GM10266 (cell line): ENCODE results near the gene TNFRSF25.
"Not testable (repeated sequence)": the region's sequence is repeated elsewhere in the genome, so short reads cannot be mapped to it uniquely, and the experiment has no call there.

Source experiments
- DNase-seq: peaks from one replicate; pipeline ENCODE4 v3.0.0; 2012; ENCODE audit errors: extremely low spot score
- TF ChIP-seq, protein P1 (sequence below): IDR thresholded peaks from 2 replicates; pipeline ENCODE4 v1.5.1; 2012; ENCODE audit warnings: mild to moderate bottlenecking, low read depth; ENCODE audit not compliant: control insufficient read depth, insufficient read depth; ENCODE audit errors: missing control alignments

Gene TNFRSF25

DNA sequence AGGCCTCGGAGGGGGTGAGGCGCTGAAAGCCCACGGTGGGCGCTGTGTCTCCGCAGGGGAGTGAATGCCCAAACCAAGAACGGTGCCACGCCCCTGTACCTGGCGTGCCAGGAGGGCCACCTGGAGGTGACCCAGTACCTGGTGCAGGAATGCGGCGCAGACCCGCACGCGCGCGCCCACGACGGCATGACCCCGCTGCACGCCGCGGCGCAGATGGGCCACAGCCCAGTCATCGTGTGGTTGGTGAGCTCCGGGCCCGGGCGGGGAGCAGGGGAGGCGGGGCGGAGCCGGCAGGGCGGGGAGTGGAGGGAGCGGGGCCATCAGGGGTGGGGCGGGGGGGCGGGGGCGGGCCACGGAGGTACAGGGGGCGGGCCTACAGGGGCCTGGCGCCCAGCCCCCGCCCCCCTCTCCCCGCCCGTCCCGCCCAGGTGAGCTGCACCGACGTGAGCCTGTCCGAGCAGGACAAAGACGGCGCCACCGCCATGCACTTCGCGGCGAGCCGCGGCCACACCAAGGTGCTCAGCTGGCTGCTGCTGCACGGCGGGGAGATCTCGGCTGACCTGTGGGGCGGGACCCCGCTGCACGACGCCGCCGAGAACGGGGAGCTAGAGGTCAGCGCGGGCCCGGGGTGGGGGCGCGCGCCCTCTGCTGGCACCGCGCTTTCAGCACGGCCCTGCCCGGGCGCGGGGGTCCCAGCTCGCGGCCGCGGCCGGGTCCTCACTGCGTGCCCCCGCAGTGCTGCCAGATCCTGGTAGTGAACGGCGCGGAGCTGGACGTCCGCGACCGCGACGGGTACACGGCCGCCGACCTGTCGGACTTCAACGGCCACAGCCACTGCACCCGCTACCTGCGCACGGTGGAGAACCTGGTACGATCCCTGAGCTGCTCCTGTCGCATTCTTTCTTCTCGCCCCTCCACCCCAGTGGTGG, 25.5 kb downstream of the TNFRSF25 start:
- DNase-seq = peak; percentile 77
- TF ChIP-seq, protein P1, sequence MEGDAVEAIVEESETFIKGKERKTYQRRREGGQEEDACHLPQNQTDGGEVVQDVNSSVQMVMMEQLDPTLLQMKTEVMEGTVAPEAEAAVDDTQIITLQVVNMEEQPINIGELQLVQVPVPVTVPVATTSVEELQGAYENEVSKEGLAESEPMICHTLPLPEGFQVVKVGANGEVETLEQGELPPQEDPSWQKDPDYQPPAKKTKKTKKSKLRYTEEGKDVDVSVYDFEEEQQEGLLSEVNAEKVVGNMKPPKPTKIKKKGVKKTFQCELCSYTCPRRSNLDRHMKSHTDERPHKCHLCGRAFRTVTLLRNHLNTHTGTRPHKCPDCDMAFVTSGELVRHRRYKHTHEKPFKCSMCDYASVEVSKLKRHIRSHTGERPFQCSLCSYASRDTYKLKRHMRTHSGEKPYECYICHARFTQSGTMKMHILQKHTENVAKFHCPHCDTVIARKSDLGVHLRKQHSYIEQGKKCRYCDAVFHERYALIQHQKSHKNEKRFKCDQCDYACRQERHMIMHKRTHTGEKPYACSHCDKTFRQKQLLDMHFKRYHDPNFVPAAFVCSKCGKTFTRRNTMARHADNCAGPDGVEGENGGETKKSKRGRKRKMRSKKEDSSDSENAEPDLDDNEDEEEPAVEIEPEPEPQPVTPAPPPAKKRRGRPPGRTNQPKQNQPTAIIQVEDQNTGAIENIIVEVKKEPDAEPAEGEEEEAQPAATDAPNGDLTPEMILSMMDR = peak; percentile 44

DNA sequence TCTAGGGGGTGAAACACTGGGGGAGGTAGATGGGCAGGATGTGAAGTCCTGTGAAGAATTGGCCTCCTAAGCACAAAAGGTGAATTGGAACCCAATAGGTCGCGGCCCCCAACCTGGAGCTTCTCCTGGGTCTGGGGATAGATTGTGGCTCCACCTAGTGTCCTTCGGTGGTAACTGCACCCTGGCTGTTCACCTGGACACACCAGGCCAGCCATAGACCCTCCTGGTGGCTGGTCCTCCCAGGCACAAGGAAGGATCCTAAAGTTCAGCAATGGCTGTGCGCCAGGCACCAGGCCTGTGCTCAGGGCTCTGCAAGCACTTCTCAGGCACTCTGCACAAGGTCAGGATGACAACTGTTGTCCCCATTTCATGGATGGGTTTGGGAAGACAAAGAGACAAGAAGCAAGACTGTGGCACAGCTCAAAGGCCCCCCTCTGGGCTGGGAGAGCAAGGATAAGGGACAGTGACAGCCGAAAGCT, 27.9 kb downstream of the TNFRSF25 start:
- peak; percentile 89 for DNase-seq
- TF ChIP-seq, protein P1 = peak; percentile 94

DNA sequence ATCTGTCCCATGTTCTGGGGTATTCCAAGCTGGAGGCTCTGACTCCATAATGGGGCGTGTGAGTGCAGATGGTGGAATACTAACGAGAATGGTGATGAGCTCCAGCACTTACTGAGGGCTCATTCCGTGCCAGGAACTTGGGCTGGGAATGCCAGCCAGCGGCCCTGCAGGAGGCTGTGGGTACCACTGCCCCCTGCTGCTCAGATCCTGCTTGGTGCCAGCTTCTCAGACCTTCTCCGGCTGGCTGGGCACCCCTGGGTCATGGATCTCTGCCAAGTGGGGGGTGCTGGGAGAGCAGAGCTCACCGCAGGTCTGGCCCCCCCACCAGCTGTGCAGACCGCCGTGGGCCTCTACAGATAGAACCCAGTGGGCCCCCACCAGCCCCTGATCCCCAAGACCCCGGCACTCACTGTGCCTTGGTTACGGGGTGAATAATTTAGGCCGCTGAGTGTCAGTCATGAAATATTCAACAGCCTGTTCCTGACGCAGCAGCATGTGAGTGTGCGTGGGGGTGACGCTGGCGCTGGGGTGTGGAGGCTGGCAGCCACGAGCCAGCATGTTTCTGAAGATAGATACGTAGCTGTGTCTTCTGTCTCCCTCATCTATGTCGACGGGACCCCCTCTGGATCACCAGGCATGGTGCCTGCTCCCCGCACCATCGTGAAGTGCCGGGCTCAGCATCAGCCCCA, 28.8 kb downstream of the TNFRSF25 start:
- not testable (repeated sequence) for DNase-seq

DNA sequence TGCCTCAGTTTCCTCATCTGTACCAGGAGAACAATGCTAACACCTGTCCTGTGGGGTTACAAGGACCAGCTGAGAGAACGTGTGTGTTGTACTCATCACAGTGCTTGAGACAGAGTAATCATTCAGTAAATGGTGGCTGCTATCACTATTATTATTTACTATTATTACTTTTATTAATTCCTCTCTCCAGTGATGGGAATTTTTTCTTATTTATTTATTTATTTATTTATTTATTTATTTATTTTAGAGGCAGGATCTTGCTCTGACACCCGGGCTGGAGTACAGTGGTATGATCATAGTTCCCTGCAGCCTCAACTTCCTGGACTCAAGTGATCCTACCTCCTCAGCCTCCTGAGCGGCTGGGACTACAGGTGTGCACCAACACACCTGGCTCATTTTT, 29.7 kb downstream of the TNFRSF25 start:
- DNase-seq = not testable (repeated sequence)

DNA sequence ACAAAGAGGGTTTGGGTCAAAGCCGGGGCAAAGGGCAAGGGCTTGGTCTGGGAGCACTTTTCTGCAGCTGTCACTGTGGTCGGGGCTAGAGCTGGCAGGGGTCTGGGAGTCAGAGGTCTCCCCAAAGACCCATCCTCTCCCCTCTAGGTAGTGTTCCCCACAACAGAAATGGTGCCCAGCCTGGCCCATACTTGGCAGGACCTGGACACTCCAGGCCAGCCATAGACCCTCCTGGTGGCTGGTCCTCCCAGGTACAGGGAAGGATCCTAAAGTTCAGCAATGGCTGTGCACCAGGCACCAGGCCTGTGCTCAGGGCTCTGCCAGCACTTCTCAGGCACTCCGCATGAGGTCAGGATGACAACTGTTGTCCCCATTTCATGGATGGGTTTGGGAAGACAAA, 30.4 kb downstream of the TNFRSF25 start:
- TF ChIP-seq, protein P1 = no peak
- DNase-seq = no peak

DNA sequence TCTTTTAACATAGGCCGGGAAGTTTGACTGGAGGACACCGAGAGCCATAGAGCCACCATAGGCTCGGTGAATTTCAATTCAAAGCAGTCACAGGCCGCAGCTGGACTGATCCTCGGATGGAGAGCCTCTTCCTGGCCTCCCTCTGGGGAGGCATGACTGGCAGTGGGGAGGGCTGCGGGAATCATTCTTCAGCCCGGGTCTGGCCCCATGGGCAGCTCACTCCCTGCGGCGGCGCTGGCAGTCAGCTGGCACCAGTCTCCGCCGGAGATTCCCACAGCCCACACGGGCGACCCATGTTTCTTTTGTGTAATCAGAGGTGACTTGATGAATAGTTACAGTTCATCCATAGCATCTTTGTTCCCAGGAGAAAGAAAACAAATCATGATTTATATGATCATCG, 30.8 kb downstream of the TNFRSF25 start:
- TF ChIP-seq, protein P1 = no peak
- no peak for DNase-seq

DNA sequence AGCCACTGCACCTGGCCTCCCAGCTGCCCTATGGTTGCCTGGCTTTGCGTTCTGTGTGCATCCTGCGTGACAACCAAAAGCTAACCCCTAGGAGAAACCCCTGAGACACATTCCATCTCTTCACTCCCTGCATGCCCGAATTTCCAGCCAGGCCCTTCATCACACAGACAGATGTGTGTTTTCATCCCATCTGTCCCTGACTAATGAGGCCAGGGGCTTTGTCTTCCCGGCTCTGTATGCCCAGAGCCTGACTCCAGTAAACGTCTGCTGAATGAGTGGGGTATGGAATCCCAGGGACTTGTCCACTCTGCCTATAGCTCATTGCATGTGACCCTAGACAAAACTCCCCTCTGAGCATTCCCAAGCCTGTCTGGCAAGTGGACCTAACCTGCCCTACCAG, 31.8 kb downstream of the TNFRSF25 start:
- TF ChIP-seq, protein P1 = no peak

DNA sequence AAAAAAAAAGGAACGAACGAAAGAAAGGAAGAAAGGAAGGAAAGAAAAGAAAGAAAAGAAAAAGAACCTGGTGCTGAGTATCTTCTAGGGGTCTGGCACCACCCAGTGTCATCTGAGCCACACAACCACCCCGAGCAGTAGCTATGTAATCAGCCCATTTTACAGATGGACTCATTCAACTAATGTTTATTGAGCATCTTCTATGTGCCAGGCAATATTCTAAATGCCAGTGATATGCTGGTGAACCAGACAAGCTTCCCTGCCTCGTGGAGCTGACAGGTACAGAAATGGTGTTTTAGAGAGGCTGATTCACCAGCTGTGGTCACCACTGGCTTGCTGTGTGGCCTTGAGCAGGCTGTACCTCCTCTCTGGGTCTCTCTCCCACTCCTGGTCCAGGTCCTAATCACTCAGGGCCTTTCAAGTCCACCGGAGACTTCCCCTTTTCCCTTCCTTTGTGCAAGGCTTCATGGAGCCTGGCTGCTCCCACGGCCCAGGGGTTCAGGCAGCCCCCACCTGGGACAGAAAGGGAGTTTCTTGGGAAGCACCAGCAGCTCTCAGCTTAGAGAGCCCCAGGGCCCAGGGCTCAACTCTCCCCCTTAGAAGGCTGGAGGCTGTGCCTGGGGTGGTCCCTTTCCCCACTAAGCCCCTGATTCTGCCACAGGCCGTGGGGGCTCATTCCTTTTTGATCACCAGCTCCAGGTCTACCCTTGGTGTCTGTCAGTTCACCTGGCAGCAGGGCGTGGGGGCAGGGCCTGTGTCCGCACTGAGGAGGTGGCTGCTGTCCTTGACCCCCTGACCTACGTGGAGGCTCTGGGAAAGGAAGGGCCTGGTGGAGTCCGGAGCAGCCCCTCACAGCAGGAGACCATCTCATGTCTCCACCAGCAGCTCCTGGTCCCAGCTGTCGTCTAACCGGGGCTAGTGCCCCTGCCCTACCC, 34.1 kb downstream of the TNFRSF25 start:
- not testable (repeated sequence) for DNase-seq

More for the DNA sequence above, 31.8 kb downstream of the TNFRSF25 start:
- DNase-seq = no peak

DNA sequence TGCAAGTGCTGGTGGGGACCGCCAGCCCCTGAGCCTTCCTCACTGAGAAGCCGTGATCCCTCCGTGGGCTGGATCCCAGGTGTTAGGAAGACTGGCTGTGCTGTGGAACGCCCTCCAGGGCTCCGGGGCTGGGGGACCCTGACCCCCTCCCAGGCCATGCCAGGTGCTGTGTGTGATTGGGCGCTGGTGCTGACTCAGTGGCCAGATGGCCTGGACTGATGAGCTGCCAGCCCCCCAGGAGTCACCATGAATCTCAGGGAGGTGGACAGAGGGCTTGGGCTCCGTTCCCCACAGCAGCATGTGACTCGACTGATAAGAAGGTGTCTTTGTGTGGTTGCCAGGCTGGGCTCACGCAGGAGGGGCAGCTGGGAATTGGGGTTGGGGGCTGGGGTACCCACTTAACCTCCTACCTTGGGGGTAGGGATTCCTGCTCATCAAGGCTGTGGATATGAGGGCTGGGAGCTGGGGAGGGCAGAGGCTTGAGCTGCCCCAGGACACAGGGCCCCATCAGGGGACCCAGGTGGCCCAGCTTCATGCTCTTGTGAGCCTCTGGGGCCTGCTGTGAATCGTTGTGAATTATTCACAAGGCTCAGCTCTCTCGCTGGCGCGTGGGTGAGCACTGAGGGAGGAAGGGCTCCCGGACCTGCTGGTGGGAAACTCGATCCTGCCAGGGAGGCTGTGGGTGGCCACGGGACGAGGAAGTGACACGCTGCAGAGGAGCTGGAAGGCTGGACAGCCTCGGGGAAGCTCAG, 36.1 kb downstream of the TNFRSF25 start:
- not testable (repeated sequence) for DNase-seq

DNA sequence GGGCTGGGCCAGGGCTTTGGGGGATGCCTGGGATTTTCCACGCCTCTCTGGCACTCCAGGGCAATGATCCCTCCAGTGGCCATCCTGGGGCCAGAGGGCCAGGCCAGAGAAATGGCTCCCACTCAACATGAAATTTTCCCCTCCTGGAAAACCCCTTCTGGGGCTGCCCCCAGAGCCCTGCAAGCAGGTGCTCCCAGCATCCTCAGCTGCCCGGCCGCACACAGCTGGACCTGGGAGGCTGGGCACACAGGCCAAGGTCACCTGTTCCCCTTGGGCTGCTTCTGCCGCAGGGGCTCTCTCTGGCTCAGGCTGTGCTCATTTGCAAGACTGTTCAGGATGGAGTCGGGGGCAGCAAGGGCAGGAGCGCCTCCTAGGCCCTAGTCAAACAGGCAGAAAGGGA, 37.5 kb downstream of the TNFRSF25 start:
- DNase-seq = not testable (repeated sequence)
